ENCODE measurements around the gene FAM174A.

The FAM174A gene

DNA sequence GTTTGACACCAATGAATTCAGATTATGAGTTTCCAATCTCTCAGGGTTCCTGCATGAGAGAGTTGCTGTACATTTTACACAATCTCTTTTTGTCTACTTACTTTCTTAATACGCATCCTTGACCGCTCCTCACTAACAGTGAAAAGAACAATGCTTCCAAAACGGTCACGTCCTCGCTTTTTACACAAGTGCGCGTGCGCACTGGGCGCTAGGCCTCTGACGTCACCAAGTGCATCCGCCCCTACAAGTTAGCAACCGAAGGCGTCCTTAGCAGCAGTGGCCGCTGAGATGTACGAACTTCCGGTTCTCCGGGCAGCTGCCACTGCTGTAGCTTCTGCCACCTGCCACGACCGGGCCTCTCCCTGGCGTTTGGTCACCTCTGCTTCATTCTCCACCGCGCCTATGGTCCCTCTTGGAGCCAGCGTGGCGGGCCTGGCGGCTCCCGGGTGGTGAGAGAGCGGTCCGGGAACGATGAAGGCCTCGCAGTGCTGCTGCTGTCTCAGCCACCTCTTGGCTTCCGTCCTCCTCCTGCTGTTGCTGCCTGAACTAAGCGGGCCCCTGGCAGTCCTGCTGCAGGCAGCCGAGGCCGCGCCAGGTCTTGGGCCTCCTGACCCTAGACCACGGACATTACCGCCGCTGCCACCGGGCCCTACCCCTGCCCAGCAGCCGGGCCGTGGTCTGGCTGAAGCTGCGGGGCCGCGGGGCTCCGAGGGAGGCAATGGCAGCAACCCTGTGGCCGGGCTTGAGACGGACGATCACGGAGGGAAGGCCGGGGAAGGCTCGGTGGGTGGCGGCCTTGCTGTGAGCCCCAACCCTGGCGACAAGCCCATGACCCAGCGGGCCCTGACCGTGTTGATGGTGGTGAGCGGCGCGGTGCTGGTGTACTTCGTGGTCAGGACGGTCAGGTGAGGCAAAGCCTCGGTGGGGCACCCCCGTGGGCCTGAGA lies at the start of gene FAM174A:
TSS of gene FAM174A (plus strand) at position 315 of the 946 bp plus-strand sequence. CDS start at position 472, 157 bp downstream.
- peak; percentile 86 for DNase-seq (ENCODE audit: low read depth)

DNA sequence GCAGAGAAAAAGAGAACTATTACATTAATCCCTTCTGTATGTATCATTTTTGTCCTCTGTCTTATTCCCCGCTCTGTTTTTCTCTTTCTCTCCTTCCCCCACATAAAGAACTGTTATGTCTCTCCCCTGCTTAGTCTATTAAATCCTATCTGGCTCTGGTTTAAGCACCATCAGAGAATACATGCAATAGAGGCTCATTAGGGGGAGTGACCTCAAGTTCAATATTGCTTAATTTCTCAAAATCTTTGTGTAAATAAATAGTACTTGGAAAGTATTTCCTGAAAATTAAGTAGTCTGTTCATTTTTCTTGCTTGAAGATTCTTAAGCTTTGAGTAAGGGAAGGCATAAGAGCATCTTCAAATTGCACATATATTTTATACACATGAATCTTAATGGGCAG lies 41.2 kb upstream of the FAM174A start:
- DNase-seq (ENCODE audit: low read depth), result no peak

DNA sequence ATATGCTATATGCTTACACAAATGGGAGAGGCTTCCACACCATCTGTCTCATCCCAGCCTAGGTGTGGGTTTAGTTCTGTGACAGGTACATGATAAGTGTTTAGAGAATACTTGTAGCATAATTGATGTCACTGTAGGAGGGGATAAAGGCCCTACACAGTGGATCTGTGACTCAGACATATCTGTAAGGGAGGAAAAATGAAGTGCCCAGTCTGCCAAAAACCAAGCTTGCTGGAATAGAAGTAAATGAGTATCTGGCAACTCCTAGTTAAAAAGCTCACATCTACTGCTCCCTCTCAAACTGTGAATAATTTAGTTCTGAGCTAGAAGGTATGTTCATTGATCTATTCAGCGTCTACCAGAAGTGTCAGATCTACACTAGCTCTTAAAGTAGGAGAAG lies 38.9 kb upstream of the FAM174A start:
- DNase-seq (ENCODE audit: low read depth), result no peak

DNA sequence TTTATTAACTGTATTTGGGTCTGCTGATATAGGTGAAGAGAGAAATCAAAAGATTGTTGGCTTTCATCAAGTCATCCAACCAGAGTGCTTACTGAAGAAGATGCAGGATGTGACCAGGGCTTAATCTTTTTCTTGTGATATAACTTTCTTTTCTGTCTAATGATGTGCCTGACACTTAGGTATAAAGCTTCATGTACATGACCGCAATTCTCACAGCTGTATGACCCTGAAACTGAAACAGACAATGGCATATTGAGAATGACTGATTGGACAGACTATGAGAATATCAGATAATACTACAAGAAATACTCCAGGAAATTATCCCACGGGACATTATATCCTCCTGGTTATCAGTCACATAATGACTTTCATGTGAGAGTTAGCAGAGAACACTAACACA lies 32.5 kb upstream of the FAM174A start:
- DNase-seq (ENCODE audit: low read depth), result no peak

DNA sequence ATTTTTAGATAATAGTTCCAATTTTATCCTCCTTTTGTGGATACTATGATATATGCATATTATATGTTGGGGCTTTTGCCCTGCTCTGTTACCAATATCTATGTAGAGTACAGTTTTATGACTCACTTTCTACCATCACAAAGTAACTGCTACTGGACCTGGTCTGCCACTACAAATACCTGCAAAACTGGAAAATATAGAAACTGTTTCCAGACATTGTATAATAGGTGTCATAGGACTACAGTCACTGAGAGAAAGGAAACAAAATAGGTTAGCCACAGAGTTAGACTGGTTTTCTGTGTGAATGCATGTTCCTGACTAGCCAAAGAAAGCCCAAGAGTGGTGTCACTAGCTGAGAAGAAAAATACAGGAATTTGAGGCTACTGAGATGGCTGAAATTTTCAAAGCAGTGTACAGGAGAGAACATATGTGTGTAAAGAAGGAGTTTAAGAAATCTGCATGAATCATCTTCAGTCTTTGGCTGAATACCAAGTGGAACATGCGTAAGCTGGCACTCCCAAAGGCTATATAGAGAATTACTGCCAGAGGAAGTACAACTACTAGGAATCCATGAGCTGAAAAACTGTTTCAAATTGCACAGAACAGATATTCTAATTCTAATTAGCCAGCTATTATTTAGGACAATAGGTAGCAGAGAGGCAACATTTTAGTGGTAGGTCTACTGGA lies 29.0 kb upstream of the FAM174A start:
- no peak for DNase-seq (ENCODE audit: low read depth)

DNA sequence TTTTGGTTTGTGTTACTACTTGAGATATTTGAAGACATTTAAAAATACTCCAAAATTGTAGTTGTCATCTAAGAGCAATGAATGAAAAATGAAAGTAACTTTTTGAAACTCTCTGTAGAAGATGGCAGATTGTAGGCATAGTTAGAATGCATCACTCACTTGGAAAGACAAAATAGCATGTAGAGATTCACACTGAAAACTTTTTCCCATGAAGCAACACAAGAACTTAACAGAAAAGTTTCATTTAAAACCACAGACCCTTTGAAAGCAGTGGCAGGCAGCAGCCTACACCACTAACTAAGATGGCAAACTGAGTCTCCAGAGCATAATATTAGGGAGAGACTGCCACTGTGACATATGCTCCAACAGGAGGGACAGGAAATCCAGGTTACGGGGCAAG lies 18.9 kb upstream of the FAM174A start:
- DNase-seq (ENCODE audit: low read depth), result no peak

DNA sequence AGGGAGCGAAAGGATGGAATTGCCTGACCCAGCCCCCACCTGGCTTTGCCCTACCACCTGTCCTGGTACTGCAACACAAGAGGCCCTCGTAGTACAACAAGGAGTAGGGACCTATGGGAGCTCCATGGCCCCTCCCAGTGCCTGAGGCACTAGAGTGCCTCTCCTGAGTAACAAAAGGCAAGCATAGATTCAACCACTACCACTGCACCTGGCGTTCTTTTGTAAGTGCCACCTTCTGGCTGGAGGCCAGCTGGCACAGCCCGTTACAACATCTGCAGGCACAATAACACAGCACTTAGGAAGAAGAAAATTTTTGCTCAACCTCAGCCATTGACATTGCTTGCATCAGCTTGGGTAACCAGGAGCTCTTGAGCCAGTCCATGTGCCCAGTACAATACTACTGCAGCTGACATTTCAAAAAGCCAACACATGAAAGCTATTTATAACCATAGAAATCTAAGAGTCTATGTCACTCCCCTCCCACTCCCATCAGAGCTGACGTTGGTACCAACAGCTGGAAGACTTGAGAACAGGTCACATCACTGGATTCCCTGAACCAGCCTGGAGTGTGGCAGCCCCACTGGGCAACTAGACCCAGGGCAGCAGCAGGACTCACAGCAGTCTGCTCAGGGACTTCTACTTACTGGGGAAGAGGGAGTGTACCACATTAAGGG lies 17.7 kb upstream of the FAM174A start:
- no peak for DNase-seq (ENCODE audit: low read depth)

DNA sequence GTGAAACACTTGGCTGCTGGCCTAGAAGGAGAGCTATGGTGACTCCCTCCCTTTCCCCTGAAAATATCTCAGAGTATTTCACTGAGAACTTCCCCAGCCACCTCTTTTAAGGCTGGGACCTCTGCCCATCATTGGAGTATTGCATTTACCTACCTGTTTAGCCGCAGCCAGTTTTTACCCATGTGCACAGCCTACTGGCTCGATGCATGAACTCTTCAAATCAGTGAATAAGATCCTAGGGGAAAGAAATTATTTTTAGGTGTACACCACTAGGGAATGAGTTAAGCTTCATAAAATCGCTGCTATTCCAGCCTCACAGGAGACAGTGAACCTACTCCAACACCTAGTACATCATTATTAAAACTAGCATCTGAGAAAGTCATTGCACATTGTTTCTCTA lies 16.8 kb upstream of the FAM174A start:
- DNase-seq (ENCODE audit: low read depth), result no peak

DNA sequence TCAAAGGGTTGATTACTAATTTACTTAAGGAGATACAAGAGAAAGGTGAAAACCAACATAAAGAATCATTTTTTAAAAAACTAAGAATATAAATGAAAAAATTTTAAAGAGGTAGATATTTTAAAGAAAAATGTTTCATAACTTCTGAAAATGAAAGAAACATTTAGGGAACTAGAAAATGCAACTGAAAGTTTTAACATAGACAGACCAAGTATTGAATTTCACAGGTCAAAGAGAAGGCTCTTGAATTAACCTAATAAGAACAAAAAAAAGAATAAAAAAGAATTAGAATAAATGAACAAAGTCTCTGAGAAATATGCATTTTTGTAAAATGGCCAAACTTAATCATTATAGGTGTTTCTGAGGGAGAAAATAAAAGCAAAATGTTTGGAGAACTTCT lies 16.1 kb upstream of the FAM174A start:
- no peak for DNase-seq (ENCODE audit: low read depth)

DNA sequence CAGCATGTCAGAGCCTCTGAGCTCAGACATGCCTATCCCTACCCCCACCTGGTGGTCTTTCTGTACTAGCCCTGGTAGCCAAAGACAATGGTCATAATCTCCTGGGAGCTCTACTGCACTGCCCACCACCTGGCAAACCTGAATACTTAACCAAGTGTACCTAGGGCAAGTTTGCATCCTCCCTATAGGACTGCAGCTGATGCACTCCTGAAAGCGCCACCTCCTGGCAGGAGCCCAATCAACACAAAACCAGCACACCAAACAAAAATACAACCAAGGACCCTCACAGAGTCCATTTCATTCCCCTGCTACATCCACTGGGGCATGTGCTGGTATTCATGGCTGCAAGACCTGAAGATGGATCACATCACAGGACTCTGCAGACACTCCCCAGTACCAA lies 14.8 kb upstream of the FAM174A start:
- DNase-seq (ENCODE audit: low read depth), result no peak

DNA sequence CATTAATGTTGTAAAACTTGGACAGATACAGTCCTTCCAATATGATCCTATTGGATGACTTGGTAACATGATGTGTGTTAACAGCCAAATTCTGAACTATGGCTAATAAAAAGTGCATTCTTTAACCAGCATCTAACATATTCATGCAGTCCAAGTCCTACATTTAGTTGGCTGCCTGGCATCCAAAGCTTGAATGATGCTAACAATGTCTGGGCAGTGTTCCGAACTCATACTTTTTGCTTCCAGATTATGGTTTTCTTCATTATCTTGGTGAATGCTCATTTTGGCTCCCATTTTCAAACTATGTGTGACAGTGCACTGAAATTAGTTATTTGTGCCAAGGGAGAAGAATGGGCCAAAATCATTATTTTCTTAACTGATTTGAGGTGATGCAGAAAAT lies 2.8 kb downstream of the FAM174A start:
- DNase-seq (ENCODE audit: low read depth), result no peak

DNA sequence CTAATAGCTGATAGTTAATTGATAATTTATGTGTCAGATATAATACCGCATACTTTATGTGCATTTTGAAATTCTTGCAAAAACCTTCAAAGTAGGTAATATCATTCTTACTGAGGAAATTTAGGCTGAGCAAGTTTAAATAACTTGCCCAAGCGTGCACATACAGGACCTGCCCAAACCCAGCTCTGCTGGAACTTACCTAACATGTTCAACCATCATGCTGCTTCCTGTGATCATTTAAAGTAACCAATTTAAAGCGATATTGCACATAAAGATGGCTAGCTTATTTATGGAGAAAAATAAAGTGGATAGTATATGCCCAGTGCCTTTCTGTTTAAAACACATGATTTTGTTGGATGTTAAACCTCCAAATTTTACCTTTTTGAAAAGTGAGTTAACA lies 4.3 kb downstream of the FAM174A start:
- DNase-seq (ENCODE audit: low read depth), result no peak

DNA sequence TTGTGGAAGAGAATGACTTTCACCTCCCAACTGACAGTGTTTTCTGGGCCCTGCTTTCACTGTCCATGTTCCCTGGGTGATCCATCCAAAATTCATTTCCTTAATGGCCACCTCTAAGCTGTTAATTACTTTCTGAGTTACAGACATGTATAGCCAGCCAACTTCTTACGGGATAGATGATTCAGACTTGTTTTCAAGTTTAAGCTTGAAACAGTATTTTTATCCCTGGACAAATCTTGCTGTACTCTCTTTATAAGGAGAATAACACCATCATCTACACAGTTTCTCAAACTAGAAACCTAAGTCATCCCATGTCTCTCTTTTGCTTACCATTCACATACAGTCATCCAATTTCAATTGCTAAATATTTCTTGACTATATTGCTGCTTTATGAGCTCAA lies 6.9 kb downstream of the FAM174A start:
- DNase-seq (ENCODE audit: low read depth), result no peak

DNA sequence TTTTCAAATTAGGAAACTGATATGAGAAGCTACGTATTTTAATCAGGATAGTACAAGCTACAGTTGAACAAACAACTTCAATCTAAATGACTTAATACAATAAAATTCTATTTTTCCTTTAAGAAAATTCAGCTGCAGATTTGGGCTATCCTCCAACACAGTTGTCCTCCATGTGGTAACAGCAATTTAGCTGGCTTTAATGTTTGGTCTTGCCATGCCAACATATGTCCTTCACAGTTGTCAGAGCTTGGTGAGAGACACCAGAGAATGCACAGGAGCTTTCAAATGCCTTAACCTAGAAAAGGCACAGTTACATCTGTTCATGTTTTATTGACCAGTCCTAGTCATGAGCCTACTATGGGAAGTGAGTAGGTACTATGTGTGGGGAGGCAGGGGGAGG lies 10.8 kb downstream of the FAM174A start:
- no peak for DNase-seq (ENCODE audit: low read depth)

DNA sequence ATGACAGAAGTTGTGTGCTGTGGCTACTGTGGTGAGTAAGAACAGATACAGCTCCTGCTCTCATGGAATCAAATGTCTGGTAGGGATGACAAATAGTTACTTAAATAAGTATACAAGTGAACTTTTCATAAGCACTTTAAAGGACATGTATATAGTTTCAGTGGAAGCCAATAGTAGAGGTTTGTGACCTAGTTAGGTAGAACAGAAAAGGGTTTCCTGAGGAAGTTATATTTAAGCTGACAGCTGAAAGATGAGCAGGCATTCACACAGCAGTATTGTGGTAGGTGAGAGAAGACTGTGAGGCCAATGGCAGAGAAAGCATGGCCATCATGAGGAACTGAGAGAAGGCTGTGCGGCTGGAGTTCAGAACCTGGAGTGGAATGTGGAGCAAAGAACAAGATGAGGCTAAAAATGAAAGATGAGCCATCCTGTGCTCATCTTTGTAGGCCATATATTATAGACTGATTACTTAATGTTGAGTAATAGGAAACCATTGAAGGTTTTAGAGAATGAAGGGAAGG lies 15.4 kb downstream of the FAM174A start:
- DNase-seq (ENCODE audit: low read depth), result no peak

DNA sequence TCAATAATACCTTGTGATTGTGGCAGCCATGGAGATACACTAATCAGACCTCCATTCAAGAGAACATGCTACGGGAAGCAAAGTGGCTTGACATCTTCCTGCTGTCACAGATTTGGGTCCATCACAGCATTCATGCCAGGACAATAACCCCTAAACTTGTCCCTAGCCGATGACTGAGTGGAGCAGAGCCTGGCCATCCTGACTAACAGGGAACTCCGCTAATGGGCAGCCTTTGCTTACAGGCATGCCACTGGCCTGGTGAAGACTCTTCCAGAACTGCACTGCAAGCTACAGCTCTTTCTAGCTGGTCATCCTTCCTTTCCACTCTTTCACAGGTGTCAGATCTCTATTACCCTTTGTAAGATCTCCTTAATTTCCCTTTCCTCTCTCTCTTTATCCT lies 16.0 kb downstream of the FAM174A start:
- DNase-seq (ENCODE audit: low read depth), result no peak

DNA sequence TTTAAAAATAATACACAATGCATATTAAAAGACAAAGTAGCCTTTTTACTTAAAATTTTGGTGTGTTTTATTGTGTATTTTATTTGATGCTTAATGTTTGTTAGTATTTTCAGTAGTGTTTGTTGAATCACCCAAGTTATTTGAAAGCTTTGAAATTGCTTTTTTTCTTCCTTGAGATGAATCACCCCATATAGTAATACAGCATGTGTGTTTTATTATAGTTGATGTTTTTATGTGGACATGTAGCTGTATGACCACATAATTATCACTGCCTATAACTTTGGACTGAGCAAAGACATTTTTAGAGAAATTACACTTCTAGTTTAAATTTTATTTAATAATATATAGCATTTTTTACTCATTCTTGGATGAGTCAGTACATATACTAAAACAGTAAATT lies 18.0 kb downstream of the FAM174A start:
- no peak for DNase-seq (ENCODE audit: low read depth)

DNA sequence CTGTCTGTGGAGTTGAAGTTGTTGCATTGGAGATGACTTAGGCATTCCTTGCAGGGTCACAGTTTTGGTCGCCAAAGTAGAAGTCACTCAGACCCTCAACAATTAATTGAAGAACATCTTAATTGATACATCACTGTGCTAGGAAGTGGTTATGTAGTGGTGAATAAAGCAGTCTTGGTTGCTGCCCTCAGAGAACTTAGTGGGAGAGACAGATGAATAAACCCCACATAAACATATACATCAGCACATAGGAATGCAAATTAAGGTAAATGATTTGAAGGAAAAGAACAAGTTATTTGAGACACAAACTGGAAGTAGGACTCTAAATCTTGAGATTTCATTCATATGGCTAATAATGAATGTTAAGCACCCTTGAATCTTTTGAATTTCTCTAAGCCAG lies 25.7 kb downstream of the FAM174A start:
- DNase-seq (ENCODE audit: low read depth), result no peak

DNA sequence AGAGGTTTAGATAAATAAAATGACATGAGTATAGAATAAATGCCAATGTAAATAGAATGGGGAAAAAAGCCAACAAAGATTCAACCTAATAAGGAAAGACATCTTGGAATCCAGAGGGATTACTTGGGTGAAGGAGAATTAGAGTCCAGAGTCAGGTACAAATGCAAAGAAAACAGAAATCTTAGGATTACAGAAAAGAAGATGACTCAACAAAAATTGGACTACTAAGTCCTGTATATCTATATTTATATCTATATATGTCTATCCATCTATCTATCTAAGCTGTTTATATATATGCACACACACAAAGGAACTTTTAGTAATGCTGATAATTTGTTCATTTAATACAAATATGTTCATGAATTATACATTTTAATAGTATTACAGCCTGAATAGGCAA lies 27.6 kb downstream of the FAM174A start:
- DNase-seq (ENCODE audit: low read depth), result no peak

DNA sequence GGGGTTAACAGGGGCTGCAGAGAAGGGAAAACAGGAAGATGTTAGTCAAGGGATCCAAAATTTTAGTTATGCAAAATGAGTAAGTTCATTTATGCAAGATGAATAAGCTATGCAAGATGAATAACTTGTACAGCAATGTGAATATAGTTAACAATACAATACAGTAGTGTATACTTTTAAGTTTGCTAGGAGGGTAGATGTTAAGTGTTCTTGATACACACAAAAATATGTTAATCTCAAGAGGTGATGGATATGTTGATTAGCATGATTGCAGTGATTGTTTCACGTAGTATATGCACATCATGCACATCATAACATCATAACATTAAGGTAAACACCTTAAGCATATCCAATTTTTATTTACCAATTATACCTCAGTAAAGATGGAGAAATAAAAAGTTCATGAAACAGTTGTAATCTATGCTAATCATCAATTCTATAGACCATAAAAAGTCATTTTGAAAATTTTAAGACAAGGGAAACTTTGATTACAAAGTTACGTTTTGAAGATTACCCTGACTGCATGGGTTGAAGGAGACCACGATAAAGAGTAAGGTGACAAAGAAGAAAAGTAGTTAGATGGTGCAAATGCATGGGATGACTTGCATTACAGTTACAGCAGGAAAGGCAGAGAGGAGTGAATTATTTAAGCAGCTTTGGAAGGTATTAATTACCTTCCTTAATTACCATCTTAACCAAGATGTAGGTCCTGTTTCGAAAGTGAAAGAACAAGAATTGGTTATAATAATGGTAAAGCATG lies 31.4 kb downstream of the FAM174A start:
- no peak for DNase-seq (ENCODE audit: low read depth)

DNA sequence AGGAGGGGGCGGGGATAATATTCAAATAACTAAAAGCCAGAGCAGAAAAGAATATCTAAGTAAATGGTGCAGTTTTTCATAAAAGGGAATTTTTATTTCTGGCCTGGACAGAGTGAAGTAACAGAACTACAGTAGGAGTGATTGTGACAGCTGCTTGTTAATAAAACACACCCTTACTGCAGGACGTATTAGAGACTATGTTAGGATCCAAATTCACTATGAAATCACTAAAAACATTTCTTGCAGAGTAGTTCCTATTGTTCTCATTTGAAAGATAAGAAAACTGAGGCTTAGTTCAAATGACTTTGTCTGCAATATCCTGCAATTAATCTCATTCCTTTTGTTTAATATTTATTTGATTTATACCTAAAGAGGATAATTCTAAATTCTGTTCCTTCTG lies 39.5 kb downstream of the FAM174A start:
- no peak for DNase-seq (ENCODE audit: low read depth)

DNA sequence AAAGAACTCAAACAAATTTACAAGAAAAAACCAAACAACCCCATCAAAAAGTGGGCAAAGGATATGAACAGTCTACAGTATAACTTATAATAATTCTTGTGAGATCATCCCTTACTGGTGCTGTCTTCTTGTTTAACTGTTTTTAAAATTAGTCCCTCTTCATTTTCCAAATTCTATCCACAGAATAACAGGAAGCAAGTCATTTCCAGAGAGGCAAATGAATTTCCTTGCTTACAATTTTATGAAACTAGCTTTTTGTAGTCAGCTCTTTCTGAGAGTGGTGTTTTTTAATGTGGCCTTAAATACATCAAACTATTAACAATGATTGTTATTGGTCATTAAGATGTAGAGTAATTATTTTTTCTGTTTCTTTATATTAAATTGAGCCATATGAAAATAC lies 40.6 kb downstream of the FAM174A start:
- DNase-seq (ENCODE audit: low read depth), result no peak

Measured in activated T-cell treated with anti-CD3 and anti-CD28 coated beads for 48 hours (primary cell).